ENCODE data around the gene BCLAF1.

DNA sequence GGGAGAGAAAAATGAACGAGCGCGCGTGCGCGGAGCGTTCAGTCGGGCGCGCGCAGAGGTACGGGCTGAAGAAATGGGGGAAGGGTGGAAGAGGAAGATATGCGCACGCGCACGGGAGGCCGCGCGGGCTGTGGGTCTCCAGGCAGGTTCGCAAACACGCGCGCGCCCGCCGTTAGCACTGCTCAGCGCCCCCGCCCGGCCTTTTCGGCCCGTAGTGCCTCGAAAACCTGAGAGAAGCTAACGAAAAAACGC is 393 bp downstream of the BCLAF1 start:
- TF ChIP-seq CTCF (IDR thresholded peaks at IDR 0.05; ENCODE audit: borderline replicate concordance, extremely low read depth, low read length, poor library complexity, severe bottlenecking) (no peak), EZH2 (IDR thresholded peaks at IDR 0.05; ENCODE audit: borderline replicate concordance, low read depth, low read length, severe bottlenecking) (no peak)

All from DND-41 (cell line).